GM23338 (cell line): ENCODE data around the gene C3orf49. TPM values are rescaled to one million over a fixed set of nuclear protein-coding genes. Genes with fewer than 3 reads are reported as not detected.

Source experiments
- ATAC-seq: fragments of 200-7000 bp; cut with Tn5 transposase; 3 replicates; pipeline ENCODE4 v1.9.1; 2020
- DNase-seq: peaks from one replicate; pipeline ENCODE4 v3.0.0-alpha.2; 2015; ENCODE audit warnings: low spot score
- H2AFZ ChIP-seq: fragments of 200-600 bp; sonication (generic); 2 replicates; pipeline ENCODE4 v1.8.0; 2016; ENCODE audit warnings: antibody characterized with exemption, mild to moderate bottlenecking, moderate library complexity
- H3F3A ChIP-seq: fragments of 200-600 bp; sonication (generic); replicated peaks from 2 replicates; pipeline ENCODE4 v1.8.0; 2017; ENCODE audit warnings: antibody characterized with exemption, mixed run types, low read depth
- H3K27ac ChIP-seq: fragments of 200-600 bp; sonication (generic); 2 replicates; pipeline ENCODE4 v1.6.1; 2016; ENCODE audit warnings: low read depth
- H3K27me3 ChIP-seq: fragments of 200-600 bp; sonication (generic); 2 replicates; pipeline ENCODE4 v1.8.0; 2016; ENCODE audit warnings: mild to moderate bottlenecking, mixed run types, moderate library complexity; ENCODE audit not compliant: insufficient read depth
- H3K36me3 ChIP-seq: fragments of 200-600 bp; sonication (generic); 2 replicates; pipeline ENCODE4 v1.8.0; 2016; ENCODE audit warnings: mild to moderate bottlenecking; ENCODE audit not compliant: insufficient read depth
- H3K4me1 ChIP-seq: fragments of 200-600 bp; sonication (generic); 2 replicates; pipeline ENCODE4 v1.8.0; 2016; ENCODE audit warnings: mild to moderate bottlenecking, moderate library complexity; ENCODE audit not compliant: insufficient read depth
- H3K4me2 ChIP-seq: fragments of 200-600 bp; sonication (generic); 2 replicates; pipeline ENCODE4 v1.7.1; 2017; ENCODE audit warnings: mixed run types
- H3K4me3 ChIP-seq: fragments of 200-600 bp; sonication (generic); 2 replicates; pipeline ENCODE4 v1.6.1; 2016; ENCODE audit warnings: mixed run types
- H3K79me2 ChIP-seq: fragments of 200-600 bp; sonication (generic); replicated peaks from 2 replicates; pipeline ENCODE4 v1.8.0; 2017; ENCODE audit warnings: mild to moderate bottlenecking; ENCODE audit not compliant: insufficient read depth
- H3K9me2 ChIP-seq: fragments of 200-600 bp; sonication (generic); 2 replicates; pipeline ENCODE4 v1.8.0; 2017; ENCODE audit not compliant: insufficient read depth
- H4K20me1 ChIP-seq: fragments of 200-600 bp; sonication (generic); replicated peaks from 2 replicates; pipeline ENCODE4 v1.8.0; 2017; ENCODE audit warnings: mild to moderate bottlenecking; ENCODE audit not compliant: insufficient read depth
- H3K27ac Mint-ChIP-seq: 2 replicates; pipeline ENCODE4 v1.8.0; 2020; ENCODE audit warnings: inconsistent platforms, mild to moderate bottlenecking, moderate library complexity, mixed read lengths
- H3K27me3 Mint-ChIP-seq: 3 replicates; pipeline ENCODE4 v1.8.0; 2022; ENCODE audit warnings: low read depth, mild to moderate bottlenecking, moderate library complexity, mixed read lengths, inconsistent platforms; ENCODE audit not compliant: insufficient read depth, poor library complexity
- H3K36me3 Mint-ChIP-seq: 3 replicates; pipeline ENCODE4 v1.8.0; 2021; ENCODE audit warnings: low read depth, mild to moderate bottlenecking, inconsistent platforms, moderate library complexity, mixed read lengths
- H3K4me1 Mint-ChIP-seq: 3 replicates; pipeline ENCODE4 v1.8.0; 2020; ENCODE audit warnings: mild to moderate bottlenecking, inconsistent platforms, mixed read lengths
- H3K4me3 Mint-ChIP-seq: 3 replicates; pipeline ENCODE4 v1.8.0; 2021; ENCODE audit warnings: moderate library complexity, mild to moderate bottlenecking, inconsistent platforms, mixed read lengths
- H3K9me3 Mint-ChIP-seq: 3 replicates; pipeline ENCODE4 v1.8.0; 2020; ENCODE audit warnings: moderate library complexity, mild to moderate bottlenecking, inconsistent platforms, mixed read lengths
- CREB1 ChIP-seq: fragments of 250-450 bp; sonication (Bioruptor Pico); IDR thresholded peaks from 2 replicates; pipeline ENCODE4 v1.5.0; 2020; ENCODE audit warnings: low read depth, mild to moderate bottlenecking, moderate library complexity
- EZH2phosphoT487 ChIP-seq: fragments of 200-600 bp; sonication (generic); IDR thresholded peaks from one replicate; pipeline ENCODE4 v1.8.1; 2018; ENCODE audit warnings: antibody characterized with exemption; ENCODE audit not compliant: unreplicated experiment
- JUNB ChIP-seq: IDR thresholded peaks from one replicate; pipeline ENCODE4 v1.6.1; 2016; ENCODE audit warnings: antibody characterized with exemption; ENCODE audit not compliant: unreplicated experiment
- POLR2AphosphoS5 ChIP-seq: IDR thresholded peaks from 2 replicates; pipeline ENCODE4 v1.6.1; 2016; ENCODE audit warnings: antibody characterized with exemption, low read depth
- ZNF114 ChIP-seq: fragments of 250-450 bp; sonication (Bioruptor Pico); IDR thresholded peaks from 2 replicates; pipeline ENCODE4 v1.5.0; 2020; ENCODE audit warnings: mild to moderate bottlenecking, moderate library complexity
- ZNF331 ChIP-seq: fragments of 250-450 bp; sonication (Bioruptor Pico); IDR thresholded peaks from 2 replicates; pipeline ENCODE4 v1.5.0; 2020; ENCODE audit warnings: low read depth, mild to moderate bottlenecking, moderate library complexity
- polyA plus RNA-seq: library from polyadenylated mRNA; unstranded; fragments of >200 nt; fragmentation: Nextera tagmentation; extraction: Ambion mirVana; gene quantifications from 2 replicates; pipeline ENCODE4 v1.2.1, GENCODE V29; 2016
- total RNA-seq: library from RNA; depleted of rRNA; stranded (reverse); fragments of >200 nt; shearing (Covaris generic); gene quantifications from 2 replicates; pipeline ENCODE4 v1.2.3, GENCODE V29; 2014
- TF ChIP-seq, protein P1 (sequence below): IDR thresholded peaks from 2 replicates; pipeline ENCODE4 v1.6.1; 2016; ENCODE audit warnings: antibody characterized with exemption
- TF ChIP-seq, protein P2 (sequence below): fragments of 250-450 bp; sonication (Bioruptor Pico); IDR thresholded peaks from 2 replicates; pipeline ENCODE4 v1.5.0; 2020; ENCODE audit warnings: mild to moderate bottlenecking, moderate library complexity

Gene C3orf49
- total and polyA plus RNA-seq, 2 experiments from 2014 or later = 0.23 TPM; not detected in 1

DNA sequence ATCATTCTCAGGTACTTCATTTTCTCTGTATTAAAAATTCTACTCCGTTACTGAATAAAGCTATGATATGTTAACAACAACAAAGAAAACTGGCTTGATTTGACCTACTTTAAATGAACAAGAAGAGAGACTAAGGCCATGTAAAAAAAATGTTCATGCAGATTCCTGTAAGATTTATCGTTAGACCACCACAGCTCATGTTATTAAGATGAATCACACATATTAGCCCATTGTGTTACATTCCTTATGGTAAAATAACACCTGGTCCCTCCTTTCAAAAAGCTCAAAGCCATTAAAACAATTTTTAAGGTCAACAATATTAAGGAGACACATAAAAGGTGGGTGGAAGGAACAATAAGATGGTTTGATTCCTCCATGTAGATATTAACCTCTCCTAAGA lies 38.2 kb downstream of the C3orf49 start:
- Mint-ChIP-seq H3K4me1 (peaks cover 64% of the 10 kb centered on the region), H3K4me3 (no peak overlapping the region)

DNA sequence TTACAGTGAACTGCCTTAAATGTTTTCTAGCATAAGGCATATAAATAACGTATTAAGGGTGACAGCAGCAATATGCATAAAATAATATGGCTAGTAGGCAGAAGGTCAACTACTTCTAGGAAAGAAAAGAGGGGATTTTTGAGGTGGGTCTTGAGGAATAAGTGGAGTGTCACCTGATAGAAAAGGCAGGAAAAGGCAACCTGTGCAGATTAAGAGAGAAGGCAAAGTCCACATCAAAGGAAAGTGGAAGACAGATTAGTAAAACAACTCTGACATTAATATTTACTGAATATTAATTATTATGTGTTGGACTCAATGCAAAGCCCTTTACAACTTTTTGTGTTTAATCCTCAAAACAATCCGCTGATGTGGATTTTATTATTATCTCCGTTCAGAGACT lies 41.7 kb downstream of the C3orf49 start:
- TF ChIP-seq EZH2phosphoT487 (no peak), JUNB (no peak), ZNF114 (CRISPR knock-in tag) (no peak)
- TF ChIP-seq, protein P1, sequence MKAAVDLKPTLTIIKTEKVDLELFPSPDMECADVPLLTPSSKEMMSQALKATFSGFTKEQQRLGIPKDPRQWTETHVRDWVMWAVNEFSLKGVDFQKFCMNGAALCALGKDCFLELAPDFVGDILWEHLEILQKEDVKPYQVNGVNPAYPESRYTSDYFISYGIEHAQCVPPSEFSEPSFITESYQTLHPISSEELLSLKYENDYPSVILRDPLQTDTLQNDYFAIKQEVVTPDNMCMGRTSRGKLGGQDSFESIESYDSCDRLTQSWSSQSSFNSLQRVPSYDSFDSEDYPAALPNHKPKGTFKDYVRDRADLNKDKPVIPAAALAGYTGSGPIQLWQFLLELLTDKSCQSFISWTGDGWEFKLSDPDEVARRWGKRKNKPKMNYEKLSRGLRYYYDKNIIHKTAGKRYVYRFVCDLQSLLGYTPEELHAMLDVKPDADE = no peak
- H3K4me3 ChIP-seq = no peak overlapping the region
- H3K27ac Mint-ChIP-seq = no peak overlapping the region
- no peak for ATAC-seq
- H3K79me2 ChIP-seq = peaks cover 80% of the 10 kb centered on the region
- no peaks in the 10 kb centered on the region for H3K9me2 ChIP-seq
- no peaks in the 10 kb centered on the region; the same call in 2 of the 3 replicates for H3K36me3 Mint-ChIP-seq
- H3K4me1 ChIP-seq = peaks cover 73% of the 10 kb centered on the region
- H3K4me3 Mint-ChIP-seq = peak overlapping the region; percentile 4; the same call in 2 of the 3 replicates
- no peak for DNase-seq
- peaks cover 66% of the 10 kb centered on the region for H3K4me1 Mint-ChIP-seq
- no peaks in the 10 kb centered on the region for H3K9me3 Mint-ChIP-seq
- no peaks in the 10 kb centered on the region for H4K20me1 ChIP-seq
- H3F3A ChIP-seq = no peaks in the 10 kb centered on the region; the same call in 1 of the 2 replicates
- H3K36me3 ChIP-seq = no peaks in the 10 kb centered on the region
- H3K27ac ChIP-seq = no peak overlapping the region
- peaks cover 10% of the 10 kb centered on the region for H3K27me3 Mint-ChIP-seq
- no peaks in the 10 kb centered on the region for H3K27me3 ChIP-seq
- H3K4me2 ChIP-seq = peak overlapping the region; percentile 40
- H2AFZ ChIP-seq = no peak overlapping the region

More for the DNA sequence above, 38.2 kb downstream of the C3orf49 start:
- H4K20me1 ChIP-seq = no peaks in the 10 kb centered on the region
- DNase-seq (no peak), ATAC-seq (no peak)
- no peak for TF ChIP-seq ZNF331 (CRISPR knock-in tag)
- 0 out of 2 replicates have a peak overlapping the region, but pooled peaks have one; percentile 23 for H3K4me2 ChIP-seq
- no peak overlapping the region for H3K27ac ChIP-seq
- H3K79me2 ChIP-seq = peaks cover 77% of the 10 kb centered on the region
- H3K9me2 ChIP-seq = no peaks in the 10 kb centered on the region
- no peaks in the 10 kb centered on the region for H3K36me3 ChIP-seq
- no peak overlapping the region for H2AFZ ChIP-seq
- Mint-ChIP-seq H3K27me3 (no peaks in the 10 kb centered on the region), H3K9me3 (no peaks in the 10 kb centered on the region), H3K27ac (peak overlapping the region; percentile 47; the same call in 1 of the 2 replicates), H3K36me3 (0 out of 3 replicates have a peak, but pooled peaks cover 3% of the 10 kb centered on the region)
- no peak overlapping the region for H3K4me3 ChIP-seq
- no peaks in the 10 kb centered on the region for H3F3A ChIP-seq
- no peaks in the 10 kb centered on the region for H3K27me3 ChIP-seq
- H3K4me1 ChIP-seq = peaks cover 77% of the 10 kb centered on the region

DNA sequence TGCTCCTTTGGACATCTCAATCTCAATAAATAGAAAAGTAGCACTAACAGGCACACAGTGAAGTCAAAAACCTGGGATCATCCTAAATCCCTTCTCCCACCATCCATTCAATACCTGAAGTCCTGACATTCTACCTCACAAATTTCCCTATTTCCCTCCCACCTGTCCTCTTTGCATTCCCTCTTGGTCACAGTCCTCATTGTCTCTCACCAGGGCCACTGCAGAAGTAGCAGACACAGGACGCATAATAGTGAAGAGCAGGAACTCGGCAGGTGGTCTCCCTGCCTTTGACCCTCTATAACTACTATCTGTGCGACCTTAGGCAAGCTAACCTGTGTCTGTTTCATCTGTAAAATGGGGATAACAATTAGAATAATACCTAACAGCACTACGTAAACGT lies 42.2 kb downstream of the C3orf49 start:
- Histone ChIP-seq H3K79me2 (peaks cover 81% of the 10 kb centered on the region), H2AFZ (no peak overlapping the region), H3F3A (no peaks in the 10 kb centered on the region; the same call in 1 of the 2 replicates), H3K27me3 (no peaks in the 10 kb centered on the region), H3K4me3 (no peak overlapping the region), H3K4me1 (peaks cover 68% of the 10 kb centered on the region), H3K9me2 (no peaks in the 10 kb centered on the region), H3K27ac (peak overlapping the region; percentile 15; the same call in 1 of the 2 replicates), H3K4me2 (peak overlapping the region; percentile 40), H4K20me1 (no peaks in the 10 kb centered on the region), H3K36me3 (no peaks in the 10 kb centered on the region)
- Mint-ChIP-seq H3K27ac (peak overlapping the region; percentile 30; the same call in 1 of the 2 replicates), H3K4me3 (peak overlapping the region; percentile 33), H3K9me3 (no peaks in the 10 kb centered on the region), H3K27me3 (peaks cover 10% of the 10 kb centered on the region), H3K4me1 (peaks cover 60% of the 10 kb centered on the region), H3K36me3 (peaks cover under 1% of the 10 kb centered on the region)
- ATAC-seq (peak; percentile 11), DNase-seq (peak; percentile 75)
- TF ChIP-seq POLR2AphosphoS5 (0 out of 2 replicates have a peak, but pooled peaks have one; percentile 28), CREB1 (no peak)
- TF ChIP-seq, protein P2, sequence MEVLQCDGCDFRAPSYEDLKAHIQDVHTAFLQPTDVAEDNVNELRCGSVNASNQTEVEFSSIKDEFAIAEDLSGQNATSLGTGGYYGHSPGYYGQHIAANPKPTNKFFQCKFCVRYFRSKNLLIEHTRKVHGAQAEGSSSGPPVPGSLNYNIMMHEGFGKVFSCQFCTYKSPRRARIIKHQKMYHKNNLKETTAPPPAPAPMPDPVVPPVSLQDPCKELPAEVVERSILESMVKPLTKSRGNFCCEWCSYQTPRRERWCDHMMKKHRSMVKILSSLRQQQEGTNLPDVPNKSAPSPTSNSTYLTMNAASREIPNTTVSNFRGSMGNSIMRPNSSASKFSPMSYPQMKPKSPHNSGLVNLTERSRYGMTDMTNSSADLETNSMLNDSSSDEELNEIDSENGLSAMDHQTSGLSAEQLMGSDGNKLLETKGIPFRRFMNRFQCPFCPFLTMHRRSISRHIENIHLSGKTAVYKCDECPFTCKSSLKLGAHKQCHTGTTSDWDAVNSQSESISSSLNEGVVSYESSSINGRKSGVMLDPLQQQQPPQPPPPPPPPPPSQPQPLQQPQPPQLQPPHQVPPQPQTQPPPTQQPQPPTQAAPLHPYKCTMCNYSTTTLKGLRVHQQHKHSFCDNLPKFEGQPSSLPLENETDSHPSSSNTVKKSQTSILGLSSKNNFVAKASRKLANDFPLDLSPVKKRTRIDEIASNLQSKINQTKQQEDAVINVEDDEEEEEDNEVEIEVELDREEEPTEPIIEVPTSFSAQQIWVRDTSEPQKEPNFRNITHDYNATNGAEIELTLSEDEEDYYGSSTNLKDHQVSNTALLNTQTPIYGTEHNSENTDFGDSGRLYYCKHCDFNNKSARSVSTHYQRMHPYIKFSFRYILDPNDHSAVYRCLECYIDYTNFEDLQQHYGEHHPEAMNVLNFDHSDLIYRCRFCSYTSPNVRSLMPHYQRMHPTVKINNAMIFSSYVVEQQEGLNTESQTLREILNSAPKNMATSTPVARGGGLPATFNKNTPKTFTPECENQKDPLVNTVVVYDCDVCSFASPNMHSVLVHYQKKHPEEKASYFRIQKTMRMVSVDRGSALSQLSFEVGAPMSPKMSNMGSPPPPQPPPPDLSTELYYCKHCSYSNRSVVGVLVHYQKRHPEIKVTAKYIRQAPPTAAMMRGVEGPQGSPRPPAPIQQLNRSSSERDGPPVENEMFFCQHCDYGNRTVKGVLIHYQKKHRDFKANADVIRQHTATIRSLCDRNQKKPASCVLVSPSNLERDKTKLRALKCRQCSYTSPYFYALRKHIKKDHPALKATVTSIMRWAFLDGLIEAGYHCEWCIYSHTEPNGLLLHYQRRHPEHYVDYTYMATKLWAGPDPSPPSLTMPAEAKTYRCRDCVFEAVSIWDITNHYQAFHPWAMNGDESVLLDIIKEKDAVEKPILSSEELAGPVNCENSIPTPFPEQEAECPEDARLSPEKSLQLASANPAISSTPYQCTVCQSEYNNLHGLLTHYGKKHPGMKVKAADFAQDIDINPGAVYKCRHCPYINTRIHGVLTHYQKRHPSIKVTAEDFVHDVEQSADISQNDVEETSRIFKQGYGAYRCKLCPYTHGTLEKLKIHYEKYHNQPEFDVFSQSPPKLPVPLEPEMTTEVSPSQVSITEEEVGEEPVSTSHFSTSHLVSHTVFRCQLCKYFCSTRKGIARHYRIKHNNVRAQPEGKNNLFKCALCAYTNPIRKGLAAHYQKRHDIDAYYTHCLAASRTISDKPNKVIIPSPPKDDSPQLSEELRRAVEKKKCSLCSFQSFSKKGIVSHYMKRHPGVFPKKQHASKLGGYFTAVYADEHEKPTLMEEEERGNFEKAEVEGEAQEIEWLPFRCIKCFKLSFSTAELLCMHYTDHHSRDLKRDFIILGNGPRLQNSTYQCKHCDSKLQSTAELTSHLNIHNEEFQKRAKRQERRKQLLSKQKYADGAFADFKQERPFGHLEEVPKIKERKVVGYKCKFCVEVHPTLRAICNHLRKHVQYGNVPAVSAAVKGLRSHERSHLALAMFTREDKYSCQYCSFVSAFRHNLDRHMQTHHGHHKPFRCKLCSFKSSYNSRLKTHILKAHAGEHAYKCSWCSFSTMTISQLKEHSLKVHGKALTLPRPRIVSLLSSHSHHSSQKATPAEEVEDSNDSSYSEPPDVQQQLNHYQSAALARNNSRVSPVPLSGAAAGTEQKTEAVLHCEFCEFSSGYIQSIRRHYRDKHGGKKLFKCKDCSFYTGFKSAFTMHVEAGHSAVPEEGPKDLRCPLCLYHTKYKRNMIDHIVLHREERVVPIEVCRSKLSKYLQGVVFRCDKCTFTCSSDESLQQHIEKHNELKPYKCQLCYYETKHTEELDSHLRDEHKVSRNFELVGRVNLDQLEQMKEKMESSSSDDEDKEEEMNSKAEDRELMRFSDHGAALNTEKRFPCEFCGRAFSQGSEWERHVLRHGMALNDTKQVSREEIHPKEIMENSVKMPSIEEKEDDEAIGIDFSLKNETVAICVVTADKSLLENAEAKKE (CRISPR knock-in tag) = peak; percentile 60; the same call in 1 of the 2 replicates
